OCI-LY7 (cell line): ENCODE measurements around the gene TRIM74. TPM values are rescaled to one million over a fixed set of nuclear protein-coding genes. Genes with fewer than 3 reads are reported as not detected.
"Not testable (repeated sequence)": the region's sequence is repeated elsewhere in the genome, so short reads cannot be mapped to it uniquely, and the experiment has no call there.

Experiments used
- BruUV-seq: library from RNA; stranded (reverse); fragments of 400-500 nt; replicated peaks from 2 replicates; lab custom pipeline; 2021; lab: Mats Ljungman, UMichigan
- CTCF ChIA-PET: fragments of 300-600 bp; sonication (Branson Sonifier 250); formaldehyde crosslinking; loops from one replicate; lab custom pipeline; 2022; ENCODE audit warnings: antibody characterized with exemption; ENCODE audit not compliant: unreplicated experiment; lab: Charles Lee
- POLR2A ChIA-PET: fragments of 300-600 bp; sonication (Branson Sonifier 250); formaldehyde crosslinking; loops from one replicate; lab custom pipeline; 2022; ENCODE audit warnings: antibody characterized with exemption; lab: Charles Lee
- DNase-seq: peaks from one replicate; pipeline ENCODE4 v3.0.0-alpha.2; 2015; ENCODE audit warnings: low spot score
- H2AFZ ChIP-seq: fragments of 200-600 bp; sonication (generic), shearing (Covaris generic); 2 replicates; pipeline ENCODE4 v1.6.1; 2014; ENCODE audit warnings: mild to moderate bottlenecking, antibody characterized with exemption, low read length, moderate library complexity
- H3K27ac ChIP-seq: fragments of 200-600 bp; sonication (generic); 2 replicates; pipeline ENCODE4 v1.5.1; 2014; ENCODE audit warnings: mixed run types, low read depth, mild to moderate bottlenecking, moderate library complexity, low read length, inconsistent platforms; ENCODE audit not compliant: poor library complexity, severe bottlenecking
- H3K36me3 ChIP-seq: fragments of 200-600 bp; sonication (generic); 2 replicates; pipeline ENCODE4 v1.6.1; 2014; ENCODE audit warnings: mild to moderate bottlenecking, antibody characterized with exemption, low read length, moderate library complexity, mixed read lengths; ENCODE audit not compliant: insufficient read depth
- H3K4me1 ChIP-seq: fragments of 200-600 bp; sonication (generic); 2 replicates; pipeline ENCODE4 v1.5.1; 2014; ENCODE audit warnings: mild to moderate bottlenecking, low read length; ENCODE audit not compliant: insufficient read depth, poor library complexity, severe bottlenecking
- H3K4me2 ChIP-seq: fragments of 200-600 bp; sonication (generic); 2 replicates; pipeline ENCODE4 v1.6.1; 2014; ENCODE audit warnings: mild to moderate bottlenecking, low read length
- H3K4me3 ChIP-seq: fragments of 200-600 bp; sonication (generic); 2 replicates; pipeline ENCODE4 v1.5.1; 2014; ENCODE audit warnings: mild to moderate bottlenecking, low read depth, low read length; ENCODE audit not compliant: poor library complexity, severe bottlenecking
- H3K79me2 ChIP-seq: fragments of 200-600 bp; sonication (generic); 2 replicates; pipeline ENCODE4 v1.6.1; 2016; ENCODE audit warnings: low read depth, mild to moderate bottlenecking, low read length, moderate library complexity, mixed read lengths; ENCODE audit not compliant: insufficient read depth
- H3K9me2 ChIP-seq: fragments of 200-600 bp; sonication (generic); 2 replicates; pipeline ENCODE4 v1.6.1; 2016; ENCODE audit warnings: mild to moderate bottlenecking, low read length, mixed read lengths; ENCODE audit not compliant: insufficient read depth
- H3K9me3 ChIP-seq: fragments of 200-600 bp; sonication (generic); 2 replicates; pipeline ENCODE4 v1.6.1; 2014; ENCODE audit warnings: mild to moderate bottlenecking, mixed run types, low read length, mixed read lengths
- H4K20me1 ChIP-seq: fragments of 200-600 bp; sonication (generic); 2 replicates; pipeline ENCODE4 v1.6.1; 2014; ENCODE audit warnings: mild to moderate bottlenecking, antibody characterized with exemption, low read length, moderate library complexity, mixed read lengths; ENCODE audit not compliant: insufficient read depth
- intact Hi-C: fragments of 100-400 bp; cut with micrococcal nuclease; formaldehyde crosslinking; loops from one replicate; pipeline ENCODE4 v1.10.0; 2022; ENCODE audit not compliant: unreplicated experiment
- total RNA-seq, 2 experiments: library from RNA; depleted of rRNA in 1 of 2; stranded (reverse); fragments of >200 nt in 1 of 2; shearing (Covaris generic) in 1 of 2; gene quantifications; 2 replicates each; pipeline ENCODE4 v1.2.3, GENCODE V29; 2014 to 2022

TRIM74 gene
- total RNA-seq, 2 experiments from 2014 or later = 1.3 to 2.4 TPM

- H3K4me1 ChIP-seq, H3K9me2 ChIP-seq, intact Hi-C loops, H2AFZ ChIP-seq, DNase-seq, H3K27ac ChIP-seq, H3K79me2 ChIP-seq, BruUV-seq, CTCF ChIA-PET, H3K9me3 ChIP-seq, POLR2A ChIA-PET, H3K4me2 ChIP-seq, H3K36me3 ChIP-seq, H4K20me1 ChIP-seq, H3K4me3 ChIP-seq: not testable (repeated sequence)
These were observed 8.0 kb downstream of the TRIM74 start for GRCh38 chr7:72961346-72961650.

GRCh38 chr7:72960626-72961345, 8.5 kb downstream of the TRIM74 start:
- CTCF ChIA-PET, H3K9me2 ChIP-seq, DNase-seq, H3K36me3 ChIP-seq, H3K4me2 ChIP-seq, H3K4me1 ChIP-seq, POLR2A ChIA-PET, H3K4me3 ChIP-seq, intact Hi-C loops, H3K9me3 ChIP-seq, H3K27ac ChIP-seq, H2AFZ ChIP-seq, H3K79me2 ChIP-seq, BruUV-seq, H4K20me1 ChIP-seq: not testable (repeated sequence)

GRCh38 chr7:72960029-72960428, 9.2 kb downstream of the TRIM74 start:
- H3K4me3 ChIP-seq, POLR2A ChIA-PET, intact Hi-C loops, H3K9me2 ChIP-seq, CTCF ChIA-PET, H3K27ac ChIP-seq, DNase-seq, H3K4me2 ChIP-seq, H3K36me3 ChIP-seq, H4K20me1 ChIP-seq, H3K79me2 ChIP-seq, BruUV-seq, H2AFZ ChIP-seq, H3K4me1 ChIP-seq, H3K9me3 ChIP-seq: not testable (repeated sequence)

DNA sequence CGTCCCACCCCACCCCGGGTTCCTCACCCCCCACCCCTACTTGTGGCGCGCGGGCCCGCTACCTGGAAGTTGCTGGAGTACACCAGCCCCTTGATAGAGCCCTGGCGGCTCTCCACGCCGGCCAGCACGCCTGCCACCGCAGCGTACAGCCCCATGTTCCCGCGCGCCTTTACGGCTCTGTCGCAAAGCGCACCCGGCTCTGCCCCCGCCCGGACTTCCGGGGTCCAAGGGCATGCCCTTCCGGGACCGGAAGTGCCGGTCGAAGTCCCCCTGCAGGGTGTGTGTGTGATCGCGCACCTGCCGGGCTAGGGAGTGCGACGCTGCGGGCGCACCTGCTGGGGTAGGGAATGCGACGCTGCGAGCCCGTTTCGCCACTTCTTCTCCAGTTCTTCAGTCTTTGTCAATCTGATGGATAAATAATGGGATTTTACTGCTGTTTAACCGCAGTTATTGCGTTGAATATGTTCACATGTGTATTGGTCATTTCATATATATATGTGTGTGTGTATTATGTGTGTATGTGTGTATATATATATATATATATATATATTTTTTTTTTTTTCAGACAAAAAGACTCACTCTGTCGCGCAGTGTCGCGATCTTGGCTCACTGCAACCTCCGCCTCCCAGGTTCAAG, 14.6 kb downstream of the TRIM74 start:
- H3K4me2 ChIP-seq, DNase-seq, H4K20me1 ChIP-seq, CTCF ChIA-PET, POLR2A ChIA-PET, H3K4me1 ChIP-seq, H3K4me3 ChIP-seq, H3K9me2 ChIP-seq, H2AFZ ChIP-seq, H3K79me2 ChIP-seq, H3K27ac ChIP-seq, H3K36me3 ChIP-seq, H3K9me3 ChIP-seq, intact Hi-C loops: not testable (repeated sequence)
- TSS peak; percentile 92 for BruUV-seq

GRCh38 chr7:72953901-72954562, 15.2 kb downstream of the TRIM74 start:
- H3K79me2 ChIP-seq, H3K36me3 ChIP-seq, DNase-seq, H2AFZ ChIP-seq, H3K27ac ChIP-seq, intact Hi-C loops, CTCF ChIA-PET, H3K9me2 ChIP-seq, POLR2A ChIA-PET, H3K9me3 ChIP-seq, H4K20me1 ChIP-seq, H3K4me1 ChIP-seq: not testable (repeated sequence)
- BruUV-seq = TSS peak; percentile 83
- Histone ChIP-seq H3K4me2 (peak overlapping the region; percentile 54; the same call in 1 of the 2 replicates), H3K4me3 (peak overlapping the region; percentile 64)

- CTCF ChIA-PET, H3K9me2 ChIP-seq, H3K4me3 ChIP-seq, H3K4me2 ChIP-seq, H3K9me3 ChIP-seq, POLR2A ChIA-PET, H4K20me1 ChIP-seq, BruUV-seq, H3K4me1 ChIP-seq, H3K79me2 ChIP-seq, DNase-seq, intact Hi-C loops, H2AFZ ChIP-seq, H3K27ac ChIP-seq: not testable (repeated sequence)
- peaks cover 12% of the 10 kb centered on the region for H3K36me3 ChIP-seq
These were observed 18.8 kb downstream of the TRIM74 start for GRCh38 chr7:72950432-72950831.
